NCI-H2227 treated with DMSO at 0.1 percent for 48 hours (cell line): ENCODE data around the gene ZNF43.
"Not testable (repeated sequence)": the region's sequence is repeated elsewhere in the genome, so short reads cannot be mapped to it uniquely, and the experiment has no call there.

Source experiments
- DNase-seq: peaks from one replicate; lab custom pipeline; 2025; lab: John Stamatoyannopoulos, UW

The ZNF43 gene

DNA sequence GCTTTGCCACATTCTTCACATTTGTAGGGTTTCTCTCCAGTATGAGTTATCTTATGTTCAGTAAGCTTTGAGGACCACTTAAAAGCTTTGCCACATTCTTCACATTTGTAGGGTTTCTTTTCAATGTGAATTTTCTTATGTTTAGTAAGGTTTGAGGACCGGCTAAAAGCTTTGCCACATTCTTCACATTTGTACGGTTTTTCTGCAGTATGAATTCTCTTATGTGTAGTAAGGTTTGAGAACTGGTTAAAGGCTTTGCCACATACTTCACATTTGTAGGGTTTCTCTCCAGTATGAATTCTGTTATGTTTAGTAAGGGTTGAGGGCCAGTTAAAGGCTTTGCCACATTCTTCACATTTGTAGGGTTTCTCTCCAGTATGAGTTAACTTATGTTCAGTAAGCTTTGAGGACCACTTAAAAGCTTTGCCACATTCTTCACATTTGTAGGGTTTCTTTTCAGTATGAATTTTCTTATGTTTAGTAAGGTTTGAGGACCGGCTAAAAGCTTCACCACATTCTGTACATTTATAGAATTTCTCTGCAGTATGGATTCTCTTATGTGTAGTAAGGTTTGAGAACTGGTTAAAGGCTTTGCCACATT, 27.5 kb downstream of the ZNF43 start:
- not testable (repeated sequence) for DNase-seq

DNA sequence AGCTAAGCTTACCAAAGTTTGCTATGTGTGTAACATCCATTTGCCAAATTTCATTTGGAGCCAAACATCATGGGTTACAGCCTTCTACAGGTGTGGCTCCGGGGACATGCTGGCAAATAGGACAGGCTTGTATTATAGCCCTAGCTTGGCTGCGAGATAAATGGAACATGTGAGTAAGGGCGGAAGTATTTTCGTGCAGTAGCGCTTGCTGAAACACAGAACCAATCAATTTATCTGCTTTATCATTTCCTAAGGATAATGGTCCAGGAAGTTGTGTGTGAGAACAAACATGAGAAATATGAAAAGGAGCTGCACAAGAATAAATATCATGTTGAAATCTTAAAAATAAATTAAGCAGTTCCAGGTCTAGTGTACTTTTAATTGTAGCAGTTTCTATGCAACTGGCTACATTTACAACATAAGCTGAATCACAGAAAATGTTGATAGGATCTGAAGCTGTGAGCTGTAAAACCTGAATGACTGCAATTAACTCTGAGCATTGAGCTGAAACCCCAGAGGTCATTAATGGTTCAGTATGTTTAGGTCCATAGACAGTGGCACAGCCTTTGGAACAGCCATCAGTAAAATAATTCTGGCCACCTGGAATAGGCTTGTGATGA, 46.4 kb downstream of the ZNF43 start:
- DNase-seq = no peak

DNA sequence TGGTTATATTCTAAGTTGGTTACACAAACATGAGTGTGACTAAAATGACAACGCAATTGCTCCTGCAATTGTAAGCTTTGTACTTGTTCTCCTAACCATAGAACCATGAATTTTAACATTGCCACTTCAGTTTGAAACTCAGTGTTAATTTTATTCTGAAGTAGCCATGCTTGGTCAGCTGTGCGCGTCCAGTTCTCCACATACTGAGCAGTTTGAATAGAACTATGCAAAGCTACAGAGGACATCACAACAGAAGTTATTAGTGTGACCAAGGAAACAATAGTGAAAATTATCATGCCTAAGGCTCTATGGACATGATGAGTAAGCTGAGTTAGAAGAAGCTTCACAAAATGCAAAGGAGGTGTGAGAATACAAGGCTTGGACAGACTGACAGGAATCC, 49.0 kb downstream of the ZNF43 start:
- DNase-seq = no peak

DNA sequence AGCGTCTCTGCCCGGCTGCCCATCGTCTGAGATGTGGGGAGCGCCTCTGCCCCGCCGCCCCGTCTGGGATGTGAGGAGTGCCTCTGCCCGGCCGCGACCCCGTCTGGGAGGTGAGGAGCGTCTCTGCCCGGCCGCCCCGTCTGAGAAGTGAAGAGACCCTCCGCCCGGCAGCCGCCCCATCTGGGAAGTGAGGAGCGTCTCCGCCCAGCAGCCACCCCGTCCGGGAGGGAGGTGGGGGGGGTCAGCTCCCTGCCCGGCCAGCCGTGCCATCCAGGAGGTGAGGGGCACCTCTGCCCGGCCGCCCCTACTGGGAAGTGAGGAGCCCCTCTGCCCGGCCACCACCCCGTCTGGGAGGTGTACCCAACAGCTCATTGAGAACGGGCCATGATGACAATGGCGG, 60.2 kb downstream of the ZNF43 start:
- not testable (repeated sequence) for DNase-seq

DNA sequence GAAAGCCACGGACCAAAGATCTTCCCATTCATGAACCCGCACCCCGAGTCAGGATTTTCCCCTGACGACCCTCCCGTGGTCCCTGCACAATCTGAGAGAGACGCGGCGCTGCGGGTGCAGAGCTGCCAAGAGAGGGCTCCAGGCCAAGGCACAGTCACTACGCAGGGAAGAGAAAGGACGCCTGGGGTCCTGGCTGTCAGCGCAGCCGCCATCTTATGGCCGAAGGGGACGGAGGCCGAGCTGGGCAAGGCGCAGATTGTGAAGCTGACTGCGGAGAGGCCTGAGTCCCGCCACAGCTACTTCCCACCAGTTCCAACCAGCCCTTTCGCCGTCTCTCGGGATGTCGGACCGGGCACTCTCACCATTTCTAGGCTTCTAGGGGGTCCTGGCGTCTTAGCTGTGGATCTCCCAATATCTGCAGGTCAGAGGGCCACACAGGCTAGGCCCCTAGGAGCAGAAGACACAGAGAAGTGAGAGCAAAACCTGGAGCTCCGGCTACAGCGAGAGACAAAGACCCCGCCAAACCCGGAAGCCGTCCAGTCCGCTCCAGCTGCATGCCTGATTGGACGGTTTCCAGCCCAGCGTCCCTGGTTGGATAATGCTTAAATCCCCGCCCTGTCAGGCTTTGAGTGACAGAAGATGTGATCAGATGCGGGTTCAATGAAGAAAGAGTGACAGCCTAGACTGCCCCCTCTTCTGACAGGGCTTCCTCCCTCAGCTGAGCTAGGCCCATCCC, 68.7 kb downstream of the ZNF43 start, which contains the start of gene ZNF100:
Gene ZNF100, minus strand, starts transcription at position 515 of the 736 bp plus-strand sequence. Its CDS starts 150 bp downstream, at position 365.
- DNase-seq = peak; percentile 62

DNA sequence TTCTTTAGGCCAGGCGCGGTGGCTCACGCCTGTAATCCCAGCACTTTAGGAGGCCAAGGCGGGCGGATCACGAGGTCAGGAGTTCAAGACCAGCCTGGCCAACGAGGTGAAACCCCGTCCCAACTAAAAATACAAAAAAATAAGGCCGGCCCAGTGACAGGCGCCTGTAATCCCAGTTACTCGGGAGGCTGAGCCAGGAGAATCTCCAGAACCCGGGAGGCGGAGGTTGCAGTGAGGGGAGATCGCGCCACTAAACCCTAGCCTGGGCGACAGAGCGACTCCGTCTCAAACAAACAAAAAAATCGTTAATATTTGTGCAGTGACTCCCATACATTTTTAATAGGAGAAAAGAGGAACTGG, 69.3 kb downstream of the ZNF43 start:
- DNase-seq = not testable (repeated sequence)

DNA sequence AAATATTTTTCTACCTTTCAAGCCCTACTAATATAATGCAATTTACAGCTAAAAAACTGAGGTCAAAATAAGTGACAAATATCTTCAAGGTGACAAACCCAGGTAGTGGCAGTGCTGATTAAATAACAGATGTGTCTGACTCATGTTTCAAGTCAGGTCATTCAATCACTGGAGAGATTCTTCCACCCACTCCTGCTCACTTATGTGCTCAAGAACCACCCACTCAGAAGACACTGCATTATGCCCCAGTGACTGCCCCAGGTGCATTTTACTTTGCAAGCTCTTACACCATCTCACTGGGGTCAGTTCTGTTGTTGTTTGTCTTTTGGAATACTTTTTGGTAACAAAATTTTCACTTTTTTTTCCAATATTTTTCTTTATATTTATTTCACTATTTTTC, 70.8 kb downstream of the ZNF43 start:
- no peak for DNase-seq

DNA sequence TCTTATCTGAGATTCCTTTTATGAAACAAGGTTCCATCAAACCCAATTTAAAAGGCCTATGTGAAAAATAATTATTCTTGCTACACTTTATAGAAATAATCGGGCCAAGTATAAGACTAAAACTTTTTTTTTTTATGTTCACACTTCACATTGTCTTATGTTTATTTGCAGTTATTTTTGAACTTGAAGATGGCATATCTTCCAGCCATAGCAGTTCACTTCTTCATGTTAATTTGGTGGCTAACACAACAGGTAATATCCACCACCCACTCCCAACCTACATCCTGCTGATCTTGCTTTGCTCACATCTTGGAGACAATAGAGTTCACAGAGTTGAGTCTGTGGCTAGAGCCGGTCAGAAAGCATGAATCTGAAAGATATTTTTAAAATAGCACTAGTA, 74.4 kb downstream of the ZNF43 start:
- not testable (repeated sequence) for DNase-seq

DNA sequence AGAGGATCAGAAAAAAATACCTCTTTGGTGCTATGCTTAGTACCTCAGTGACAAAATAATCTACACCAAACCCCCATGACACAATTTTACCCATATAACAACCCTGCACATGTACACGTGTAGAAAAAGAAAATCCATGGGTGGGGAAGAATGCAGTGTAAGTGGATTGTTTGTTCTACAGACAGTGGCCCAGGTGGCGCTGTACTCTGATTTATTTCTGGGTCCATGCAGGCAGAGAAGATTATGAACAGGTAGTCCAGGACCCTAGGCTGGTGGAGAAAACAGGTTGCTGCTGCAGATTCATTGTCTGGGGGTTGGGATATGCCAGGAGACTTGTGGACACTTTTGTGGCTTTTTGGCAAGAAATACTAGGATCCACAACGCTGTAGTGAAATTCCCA, 77.7 kb downstream of the ZNF43 start:
- DNase-seq = no peak

DNA sequence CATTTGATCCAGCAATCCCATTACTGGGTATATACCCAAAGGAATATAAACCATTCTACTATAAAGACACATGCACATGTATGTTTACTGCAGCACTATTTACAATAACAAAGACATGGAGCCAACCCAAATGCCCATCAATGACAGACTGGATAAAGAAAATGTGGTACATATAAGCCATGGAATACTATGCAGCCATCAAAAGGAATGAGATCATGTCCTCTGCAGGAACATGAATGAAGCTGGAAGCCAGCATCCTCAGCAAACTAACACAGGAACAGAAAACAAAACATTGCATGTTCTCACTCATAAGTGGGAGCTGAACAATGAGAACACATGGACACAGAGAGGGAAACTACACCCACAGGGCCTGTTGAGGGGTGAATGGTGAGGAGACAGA, 80.4 kb downstream of the ZNF43 start:
- not testable (repeated sequence) for DNase-seq
